Activated CD4-positive, alpha-beta T cell treated with anti-CD3 and anti-CD28 coated beads, Interleukin-2, Interleukin-6, amounts not matched to agents 100 ng/mL and 50 ng/mL, durations not matched to agents 16 hours and 8 hours (primary cell): ENCODE results near the gene B4GAT1.
A peak's percentile ranks its signal among the peaks of the same experiment; 100 is the strongest.
"Not testable (repeated sequence)": the region's sequence is repeated elsewhere in the genome, so short reads cannot be mapped to it uniquely, and the experiment has no call there.

ENCODE experiments used
- DNase-seq: peaks from one replicate; pipeline ENCODE4 v3.0.0-alpha.2; 2020

The B4GAT1 gene

DNA sequence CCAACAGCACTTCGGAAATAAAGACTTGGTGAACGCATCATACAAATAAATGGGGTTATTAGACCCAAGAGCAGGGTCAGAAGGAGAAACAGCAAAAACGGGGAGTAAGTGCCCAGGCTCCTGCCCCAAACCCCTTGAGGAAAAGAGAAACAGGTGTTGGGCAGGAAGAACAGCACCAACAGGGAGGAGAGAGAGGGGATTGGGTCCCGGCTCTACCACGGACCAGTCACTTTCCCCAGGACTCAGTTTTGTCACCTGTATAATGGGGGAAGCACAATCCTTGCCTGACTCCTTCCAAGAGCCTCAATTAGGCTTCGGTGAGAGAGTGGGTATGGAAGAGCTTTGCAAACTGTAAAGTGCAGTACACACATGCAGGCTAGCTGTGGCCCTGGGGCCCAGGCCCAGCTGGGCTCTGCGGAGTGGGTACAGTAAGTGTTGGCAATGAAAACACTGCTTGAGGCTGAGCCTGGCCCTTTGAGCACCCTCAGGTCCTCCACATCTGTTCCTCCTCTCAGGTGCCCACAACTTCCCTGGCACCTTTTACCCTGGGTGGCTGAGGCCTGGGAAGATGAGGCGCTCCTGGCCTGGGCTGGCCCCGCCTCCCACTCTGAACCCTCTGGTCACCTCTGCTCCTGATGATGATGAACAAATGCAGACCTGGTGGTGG lies 15.2 kb upstream of the B4GAT1 start:
- no peak for DNase-seq

DNA sequence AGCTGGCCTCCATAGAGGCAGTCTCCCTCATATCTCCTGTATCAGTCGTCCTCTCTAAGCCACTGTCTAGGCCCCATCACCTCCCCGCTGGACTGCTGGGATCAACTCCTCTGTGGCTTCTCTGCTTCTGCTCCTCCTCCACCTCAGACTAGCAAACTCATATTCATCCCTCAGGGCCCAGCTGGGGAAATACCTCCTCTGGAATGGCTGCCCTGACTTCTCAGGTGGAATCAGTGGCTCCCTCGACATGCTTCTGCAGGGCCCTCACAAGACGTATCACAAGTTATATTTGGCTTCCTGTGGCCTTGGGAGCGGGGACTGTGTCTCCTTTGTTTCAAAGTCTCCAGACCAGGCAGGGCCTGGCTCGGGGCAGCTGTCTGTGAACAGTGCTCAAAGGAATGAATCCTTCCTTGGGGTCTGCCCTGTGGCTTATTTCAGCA lies 14.1 kb upstream of the B4GAT1 start:
- DNase-seq: no peak

DNA sequence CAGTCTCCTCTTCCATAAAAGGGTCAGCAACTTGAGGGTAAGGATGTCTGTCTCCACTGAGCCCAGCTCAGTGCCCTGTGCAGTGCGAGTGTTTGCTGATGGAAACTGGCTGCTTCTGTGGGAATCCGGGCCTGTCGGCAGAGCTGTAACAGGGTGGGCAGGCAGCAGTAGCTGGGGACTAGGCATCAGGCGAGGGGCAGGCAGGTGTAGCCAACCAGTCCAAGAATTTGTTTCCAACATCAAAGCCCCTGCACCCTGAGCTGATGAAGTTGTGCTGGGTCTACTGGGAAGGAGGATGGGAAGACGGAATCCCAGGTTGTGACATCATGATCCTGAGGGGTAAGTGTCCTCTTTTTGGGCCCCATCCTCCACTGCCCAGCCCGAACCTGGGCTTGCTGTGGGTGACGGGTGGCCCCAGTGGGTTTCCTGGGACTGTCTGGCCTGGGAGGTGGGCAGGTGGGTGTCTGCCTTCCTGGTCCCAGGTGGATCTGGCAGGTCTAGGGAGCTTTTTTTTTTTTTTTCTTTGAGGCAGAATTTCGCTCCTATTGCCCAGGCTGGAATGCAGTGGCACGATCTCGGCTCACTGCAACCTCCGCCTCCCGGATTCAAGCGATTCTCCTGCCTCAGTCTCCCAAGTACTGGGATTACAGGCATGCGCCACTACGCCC lies 13.1 kb upstream of the B4GAT1 start:
- DNase-seq: no peak

DNA sequence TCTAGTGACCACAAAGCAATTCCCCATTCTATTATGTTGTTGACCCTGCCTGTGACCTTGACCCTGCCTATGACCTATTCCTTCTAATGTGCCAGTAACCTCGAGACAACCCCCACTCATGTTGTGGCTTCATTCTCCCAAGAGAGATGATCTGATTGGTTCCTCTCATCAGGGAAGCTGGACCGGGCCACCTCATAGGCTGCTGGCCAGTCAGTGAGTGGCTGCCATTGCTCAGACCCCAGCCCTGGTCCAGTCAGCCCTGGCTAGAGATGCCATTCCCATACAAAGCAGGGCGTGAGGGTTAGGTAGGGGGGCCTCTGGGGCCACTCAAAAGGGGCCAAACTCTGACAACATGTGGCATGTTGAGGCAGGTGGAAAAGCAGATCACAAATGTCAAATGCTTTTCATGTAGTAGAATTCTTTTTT lies 12.2 kb upstream of the B4GAT1 start:
- no peak for DNase-seq

DNA sequence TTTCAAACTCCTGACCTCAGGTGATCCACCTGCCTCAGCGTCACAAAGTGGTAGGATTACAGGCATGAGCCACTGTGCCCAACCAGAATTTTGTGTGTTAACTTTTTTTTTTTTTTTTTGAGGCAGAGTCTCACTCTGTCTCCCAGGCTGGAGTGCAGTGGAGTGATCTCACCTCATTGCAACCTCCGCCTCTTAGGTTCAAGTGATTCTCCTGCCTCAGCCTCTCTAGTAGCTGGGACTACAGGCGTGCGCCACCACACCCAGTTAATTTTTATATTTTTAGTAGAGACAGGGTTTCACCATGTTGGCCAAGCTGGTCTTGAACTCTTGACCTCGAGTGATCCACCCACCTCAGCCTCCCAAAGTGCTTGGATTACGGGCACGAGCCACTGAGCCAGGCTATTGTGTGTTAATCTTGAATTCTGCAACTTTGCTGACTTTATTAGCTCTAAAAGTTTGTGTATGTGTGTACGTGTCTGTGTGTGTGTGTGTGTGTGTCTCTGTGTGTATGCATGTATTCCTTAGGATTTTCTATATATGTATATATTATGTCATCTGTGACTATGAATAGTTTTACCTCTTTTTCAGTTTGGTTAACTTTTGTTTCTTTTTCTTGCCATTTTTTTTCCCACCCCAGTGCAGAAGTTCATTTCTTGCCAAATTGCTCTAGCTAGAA lies 3.3 kb upstream of the B4GAT1 start:
- not testable (repeated sequence) for DNase-seq

DNA sequence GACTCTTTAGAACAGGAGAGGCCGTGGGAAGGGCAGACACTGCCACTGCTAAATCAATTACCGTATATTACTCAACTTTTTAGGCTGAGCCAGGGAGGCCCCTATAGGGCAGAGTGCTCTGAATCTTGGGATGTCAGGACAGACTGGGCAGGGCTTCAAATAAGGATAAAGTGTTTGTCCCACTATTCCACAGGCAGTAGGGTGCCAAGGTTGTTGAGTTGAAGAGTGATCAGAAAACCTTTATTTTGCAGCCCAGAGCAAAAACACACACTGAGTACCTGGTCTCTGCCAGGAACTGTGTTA lies 1.6 kb upstream of the B4GAT1 start:
- no peak for DNase-seq

DNA sequence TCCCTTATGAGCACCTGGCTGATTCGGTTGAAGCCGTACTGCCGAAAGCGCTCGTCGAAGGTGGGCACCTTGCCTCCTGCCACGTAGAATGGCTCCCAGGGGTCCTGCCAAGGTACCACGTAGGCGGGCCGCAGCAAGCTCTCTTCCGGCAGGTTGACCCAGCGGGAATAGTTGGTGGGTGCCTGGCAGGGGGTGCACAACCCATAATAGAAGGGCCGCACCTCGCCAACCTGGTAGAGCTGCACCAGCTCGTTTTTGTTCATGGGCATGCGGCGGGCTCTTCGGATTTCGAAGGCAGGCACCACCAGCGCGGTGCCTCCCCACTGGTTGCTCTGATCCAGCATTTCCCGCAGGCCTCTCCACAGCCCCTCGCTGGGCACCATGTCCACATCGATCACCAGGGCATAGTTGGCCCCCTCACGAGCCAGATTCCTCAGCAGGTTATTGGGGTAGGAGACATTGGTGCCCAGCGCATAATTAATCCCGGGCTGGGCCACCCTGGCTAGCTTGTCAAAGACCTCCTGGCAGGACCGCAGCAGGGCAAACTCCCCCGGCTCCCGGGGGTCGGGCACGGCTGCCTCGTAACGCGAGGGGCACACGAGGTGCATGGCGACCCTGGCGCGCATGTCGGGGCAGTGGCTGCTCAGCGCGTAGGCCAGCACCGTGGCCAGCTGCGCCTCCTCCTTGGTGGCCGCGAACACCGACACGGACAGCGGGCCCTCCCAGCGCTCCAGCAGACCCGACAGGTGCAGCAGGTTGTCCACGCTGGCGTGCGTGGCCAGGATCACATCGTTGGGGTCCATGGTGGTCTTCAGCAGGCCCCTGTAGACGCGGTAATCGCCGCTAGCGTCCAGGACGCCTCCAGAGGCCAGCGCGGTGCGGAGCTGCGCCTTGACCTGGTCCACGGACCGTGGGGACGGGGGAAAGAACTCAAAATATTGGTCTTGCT lies 679 bp downstream of the B4GAT1 start:
- DNase-seq: no peak

DNA sequence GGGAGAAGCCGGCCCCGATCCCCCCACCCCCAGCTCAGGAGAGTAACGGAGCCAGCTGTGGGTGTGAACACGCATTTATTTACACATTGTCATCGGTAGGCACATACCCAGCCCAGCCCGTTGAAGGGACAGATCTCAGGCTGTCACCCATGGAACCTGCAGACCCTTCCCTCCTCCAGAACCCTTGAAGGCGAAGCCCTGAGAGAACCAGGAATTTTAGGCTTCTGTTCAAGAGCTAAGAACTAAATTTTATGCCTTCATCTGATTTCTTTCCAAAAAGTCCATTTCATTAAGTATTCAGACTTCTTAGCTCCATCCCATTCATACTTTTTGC lies 2.1 kb downstream of the B4GAT1 start:
- no peak for DNase-seq

DNA sequence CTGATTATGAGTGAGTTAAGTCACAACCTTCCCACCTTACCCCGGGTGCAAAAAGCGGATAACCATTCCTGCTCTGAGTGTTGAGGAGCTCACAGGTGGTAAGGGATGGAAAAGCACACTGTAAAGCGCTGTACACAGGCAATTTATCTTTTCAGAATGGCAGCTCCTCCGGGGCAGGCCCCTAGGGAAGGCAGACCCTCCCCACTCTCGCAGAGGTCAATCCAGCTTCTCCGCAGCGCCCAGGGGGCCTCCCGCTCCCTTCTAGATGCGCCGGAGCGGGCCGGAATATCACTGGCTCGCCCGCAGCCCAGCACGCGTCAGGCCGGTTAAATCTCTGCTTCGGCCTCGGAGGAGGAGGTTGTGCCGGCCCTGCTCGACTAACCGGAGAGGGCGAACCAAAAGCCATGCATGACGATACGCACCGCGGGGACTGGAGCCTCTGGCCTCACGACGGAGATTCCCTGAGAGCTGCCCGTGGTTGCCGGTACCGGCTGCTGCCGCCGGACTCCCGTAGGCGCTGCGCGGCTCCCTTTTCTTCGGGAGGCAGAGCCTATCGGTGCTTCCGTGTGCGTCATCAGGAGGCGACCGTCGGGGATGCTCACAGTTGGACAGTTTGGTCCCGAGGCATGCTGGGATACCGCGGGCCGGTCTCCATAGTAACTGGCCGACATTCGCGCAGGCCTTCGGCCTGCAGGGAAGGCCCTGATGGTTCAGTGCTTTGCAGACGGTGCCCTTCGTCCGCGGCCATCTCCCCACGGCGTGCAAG lies 2.7 kb downstream of the B4GAT1 start, which contains the start of gene BRMS1:
BRMS1 (minus strand) TSS at position 555 of the 766 bp plus-strand sequence. CDS start 2,870 bp downstream, outside the sequence.
- DNase-seq: peak; percentile 98

DNA sequence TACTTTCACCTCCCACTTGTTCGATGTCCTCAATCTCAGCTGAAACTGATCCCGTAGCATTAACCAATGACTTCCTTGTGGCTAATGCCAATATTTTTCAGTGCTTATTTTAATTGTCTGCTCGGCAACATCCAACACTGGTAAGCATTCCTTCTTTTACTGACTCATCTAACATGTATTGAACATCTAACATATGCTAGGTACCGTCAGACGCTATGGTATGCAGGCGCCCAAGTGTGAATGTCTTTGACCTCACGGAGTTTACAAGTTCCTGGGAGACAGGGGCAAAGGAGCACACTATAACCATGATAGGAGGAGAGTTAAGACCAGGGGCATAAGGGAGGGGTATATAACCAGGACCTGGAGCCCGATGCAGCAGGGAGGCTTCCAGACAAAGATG lies 4.3 kb downstream of the B4GAT1 start:
- no peak for DNase-seq

DNA sequence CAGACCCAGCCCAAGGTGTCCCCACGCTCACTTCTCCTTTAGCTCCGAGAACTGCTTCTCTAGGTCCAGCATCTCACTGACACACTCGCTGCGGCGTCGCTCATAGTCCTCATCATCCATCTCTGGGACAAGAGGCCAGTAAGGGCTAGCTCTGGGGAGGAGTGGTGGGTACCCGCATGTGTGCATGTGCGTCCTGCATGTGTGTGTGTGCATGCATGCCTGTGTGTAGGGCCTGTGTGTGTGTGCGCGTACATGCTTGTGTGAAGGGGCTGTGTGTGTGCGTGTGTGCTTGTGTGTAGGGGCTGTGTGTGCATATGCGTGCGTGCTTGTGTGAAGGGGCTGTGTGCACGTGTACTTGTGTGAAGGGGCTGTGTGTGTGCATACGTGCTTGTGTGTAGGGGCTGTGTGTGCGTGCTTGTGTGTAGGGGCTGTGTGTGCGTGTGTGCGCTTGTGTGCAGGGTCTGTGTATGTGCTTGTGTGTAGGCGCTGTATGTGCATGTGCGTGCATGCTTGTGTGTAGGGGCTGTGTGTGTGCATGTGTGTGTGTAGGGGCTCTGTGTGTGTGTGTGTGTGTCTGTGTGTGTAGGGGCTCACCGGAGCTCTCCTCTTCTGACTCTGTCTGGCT lies 5.8 kb downstream of the B4GAT1 start:
- DNase-seq: no peak

DNA sequence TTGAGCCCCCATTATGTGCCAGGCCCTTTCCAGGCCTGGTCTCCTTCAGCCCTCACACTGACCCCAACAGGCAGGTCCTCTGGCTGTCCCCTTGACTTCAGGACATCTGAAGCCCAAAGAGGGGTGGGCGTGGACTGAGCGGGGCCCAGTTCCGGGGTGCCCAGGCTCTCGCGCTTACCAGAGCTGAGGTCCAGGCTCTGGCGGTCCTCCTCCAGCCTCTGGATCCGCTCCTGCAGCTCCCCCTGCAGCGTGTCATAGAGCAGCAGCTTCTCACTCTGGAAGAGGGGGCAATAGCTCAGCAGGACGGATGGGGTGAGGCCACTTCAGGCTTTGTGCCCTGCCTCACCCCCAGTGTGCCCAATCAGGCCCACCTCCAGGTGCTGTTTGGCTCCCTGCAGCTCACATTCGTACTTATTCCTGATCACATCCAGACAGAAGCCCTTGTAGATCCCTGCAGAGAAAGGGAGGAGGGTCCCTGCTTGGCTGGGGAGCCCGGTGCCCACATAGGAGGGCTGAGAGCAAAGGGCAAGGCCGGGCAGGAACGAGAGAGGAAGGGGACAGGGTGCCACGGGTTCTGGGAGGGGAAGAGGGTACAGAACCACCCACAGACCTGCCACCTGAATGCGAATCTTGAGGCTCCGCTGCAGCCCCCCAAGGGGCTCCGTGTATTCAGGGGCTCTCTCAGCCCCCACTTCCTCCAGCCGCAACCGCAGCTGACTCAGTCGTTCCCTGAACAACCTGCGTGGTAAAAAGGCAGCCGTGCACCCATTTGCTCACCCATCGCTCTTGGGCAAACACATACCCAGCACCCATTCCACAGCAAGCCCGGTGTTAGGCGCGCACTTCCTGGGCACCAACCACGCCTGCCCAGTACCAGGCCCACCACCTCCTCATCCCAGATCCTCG lies 6.6 kb downstream of the B4GAT1 start:
- no peak for DNase-seq

DNA sequence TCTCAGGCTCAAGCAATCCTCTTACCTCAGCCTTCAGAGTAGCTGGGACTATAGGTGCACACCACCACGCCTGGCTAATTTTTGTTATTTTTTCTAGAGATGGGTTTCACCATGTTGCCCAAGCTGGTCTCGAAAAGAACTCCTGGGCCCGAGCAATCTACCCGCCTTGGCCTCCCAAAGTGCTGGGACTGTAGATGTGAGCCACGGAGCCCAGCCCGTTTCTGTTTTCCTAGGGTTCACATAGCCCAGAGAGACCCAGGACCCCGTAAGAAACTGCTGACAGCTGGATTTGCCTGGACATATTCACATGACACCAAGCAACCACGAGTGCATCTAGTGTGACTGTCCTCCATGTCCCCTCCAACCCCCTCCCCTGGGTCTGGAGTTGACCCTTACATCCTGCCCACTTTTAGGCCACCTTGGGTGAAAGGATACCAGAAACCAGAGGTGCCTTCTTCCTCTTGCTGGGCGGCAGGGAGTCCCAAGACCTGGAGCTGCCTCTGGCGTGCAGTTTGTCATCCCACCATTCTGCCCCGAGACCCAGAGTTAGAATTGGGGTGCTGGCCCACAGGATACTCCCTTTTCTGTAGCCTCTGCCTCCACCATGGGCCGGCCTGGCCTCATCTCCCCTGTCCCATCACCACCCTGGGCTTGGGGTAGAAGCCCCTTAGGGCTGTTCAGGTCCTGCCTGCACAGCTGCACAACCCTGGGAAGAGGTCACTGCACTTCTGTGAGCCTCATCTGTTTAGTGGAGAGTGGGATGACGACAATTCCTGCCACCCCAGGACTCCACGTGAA lies 7.5 kb downstream of the B4GAT1 start:
- no peak for DNase-seq

DNA sequence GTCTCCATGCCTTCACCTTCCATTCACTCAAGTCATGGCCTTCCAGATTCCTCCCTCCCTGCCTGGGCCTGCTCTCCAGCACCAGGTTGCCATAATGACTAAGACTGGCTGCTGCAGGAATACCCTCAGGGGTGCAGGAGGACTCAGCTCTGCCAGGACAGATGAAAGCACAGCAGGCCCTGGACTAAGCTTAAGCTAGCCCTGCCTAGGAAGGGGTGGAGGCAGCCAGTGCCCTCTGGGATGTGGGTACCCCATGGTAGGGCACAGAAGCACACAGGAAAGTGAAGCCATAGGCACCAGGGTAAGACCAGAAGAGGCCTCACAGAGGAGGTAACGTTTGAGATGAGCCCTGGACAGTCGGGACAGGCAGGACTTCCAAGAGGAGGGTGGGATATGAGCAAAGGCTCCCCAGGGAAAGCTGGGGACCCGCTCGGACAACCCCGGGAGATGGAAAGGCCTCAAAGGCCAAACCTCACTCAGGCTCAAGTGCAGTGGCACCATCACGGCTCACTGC lies 8.2 kb downstream of the B4GAT1 start:
- no peak for DNase-seq

DNA sequence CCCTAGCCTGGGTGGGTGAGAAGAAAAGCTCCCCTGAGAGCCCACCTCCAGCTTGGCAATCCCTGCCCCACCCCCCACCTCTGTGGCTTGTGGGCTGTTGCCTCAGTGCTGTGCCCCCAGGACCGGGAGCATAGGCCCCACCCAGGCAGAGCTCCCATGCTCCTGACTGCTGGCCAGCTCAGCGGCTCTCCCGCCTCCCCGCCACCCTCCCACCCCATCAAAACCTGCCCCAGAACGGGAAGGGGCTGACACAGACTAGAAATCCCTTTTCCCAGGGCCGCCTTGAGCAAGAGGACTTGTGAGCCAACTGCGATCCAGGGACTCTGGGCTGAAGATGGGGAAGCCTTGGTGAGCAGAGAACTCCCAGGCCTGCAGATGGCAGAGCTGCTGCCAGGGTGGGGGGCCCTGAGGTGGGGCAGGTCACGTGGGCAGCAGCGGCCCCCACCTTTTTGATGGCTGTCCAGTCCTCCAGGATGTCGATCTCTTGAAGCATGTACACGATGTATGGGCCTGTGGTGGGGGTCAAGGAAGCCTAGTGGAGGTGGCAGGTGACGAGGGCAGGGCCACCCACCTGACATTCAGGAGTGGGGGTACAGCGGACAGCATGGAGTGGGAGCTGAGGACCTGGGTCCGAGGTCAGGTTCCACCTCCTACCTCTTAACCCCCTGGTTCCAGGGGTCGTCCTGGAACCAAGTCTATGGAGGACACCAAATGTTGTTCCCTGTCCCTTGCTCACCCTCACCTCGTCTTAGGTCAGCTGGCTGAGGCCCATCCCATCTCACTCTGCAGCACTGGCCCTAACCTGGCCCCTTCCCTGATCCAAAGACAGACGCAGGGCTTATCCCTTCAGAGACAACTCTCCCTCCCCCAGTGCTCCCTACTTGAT lies 8.9 kb downstream of the B4GAT1 start:
- DNase-seq: no peak

DNA sequence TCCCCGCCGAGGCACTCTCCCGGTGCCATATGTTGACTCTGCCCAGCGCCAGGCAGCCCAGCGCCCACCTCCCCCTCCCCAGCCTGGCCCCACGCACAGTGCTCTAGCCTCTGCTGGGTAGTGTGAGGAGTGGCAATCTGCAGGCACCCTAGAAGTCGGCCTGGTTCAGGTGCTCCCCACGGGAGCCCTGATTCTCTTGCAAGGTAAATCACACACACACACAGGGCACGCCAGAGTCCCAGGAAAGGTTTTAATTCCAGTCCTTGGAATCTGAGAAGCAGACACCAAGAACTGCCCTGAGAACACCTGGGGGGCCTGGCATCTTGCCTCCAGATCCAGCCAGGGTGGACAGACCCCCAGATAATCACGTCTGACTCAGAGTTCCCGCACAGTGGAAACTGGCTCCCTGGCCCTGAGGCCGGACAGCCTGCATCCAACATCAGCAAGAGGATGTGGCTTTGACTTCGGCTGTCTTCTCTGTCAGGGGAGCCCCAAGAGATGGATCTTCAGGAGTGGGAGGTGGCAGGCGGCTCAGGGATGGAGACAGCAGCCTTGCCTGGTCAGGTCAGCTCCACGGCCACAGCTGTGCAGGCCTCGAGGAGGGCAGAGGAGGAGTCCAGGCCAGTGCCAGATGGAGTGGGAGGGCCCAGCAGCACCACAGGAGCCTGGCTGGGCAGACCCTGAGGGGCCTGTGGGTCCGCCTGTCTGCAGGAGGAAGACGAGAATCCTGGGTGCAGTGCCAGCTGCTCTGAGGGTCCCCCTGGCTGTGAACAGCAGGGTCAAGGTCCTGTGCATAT lies 10.1 kb downstream of the B4GAT1 start:
- DNase-seq: no peak

DNA sequence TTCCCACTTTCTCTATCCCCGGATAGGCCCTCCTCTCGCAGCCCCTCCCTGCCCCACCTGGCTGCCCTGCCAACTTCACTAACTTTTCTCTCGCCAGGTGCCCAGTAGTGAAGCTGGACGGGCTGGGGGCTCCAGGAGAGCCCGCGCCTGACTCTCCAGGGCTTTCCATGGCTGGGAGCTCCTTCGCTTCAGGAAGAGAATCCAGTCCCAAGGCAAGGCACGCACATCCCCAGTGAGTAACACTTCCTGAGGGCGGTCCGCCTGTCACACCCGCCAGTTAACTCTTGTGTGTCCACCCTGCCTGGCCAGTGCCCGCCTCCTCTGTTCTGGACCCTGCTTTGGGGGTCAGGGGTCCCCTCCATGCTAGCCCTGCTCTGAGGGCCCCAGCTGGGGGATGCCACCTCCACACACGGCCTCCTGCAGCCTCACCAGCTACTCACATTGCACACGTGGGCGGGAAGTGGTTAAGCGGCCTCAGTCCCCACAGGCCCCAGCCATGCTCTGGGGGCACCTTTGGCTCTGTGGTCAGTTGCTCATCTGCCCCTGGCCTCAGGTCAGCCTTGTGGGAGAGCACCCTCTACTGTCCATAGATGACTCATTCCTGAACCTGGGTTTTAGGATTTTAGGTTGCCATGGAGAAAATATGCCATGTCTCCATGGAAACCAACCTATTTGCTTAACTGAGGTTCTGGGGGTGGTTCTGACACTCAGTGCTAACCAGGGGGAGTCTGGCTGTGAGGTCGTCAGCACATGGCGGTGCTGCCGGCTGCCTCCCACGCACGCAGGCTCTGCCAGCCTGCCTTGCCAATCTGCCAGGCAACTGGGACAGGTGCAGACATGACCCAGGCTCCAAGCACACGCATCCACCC lies 11.0 kb downstream of the B4GAT1 start, which contains the start of gene RIN1:
RIN1 (minus strand) TSS at position 201 of the 869 bp plus-strand sequence; CDS start at position 169, 32 bp downstream.
- peak; percentile 79 for DNase-seq
